H1 (cell line): ENCODE data around the gene PCDH9. TPM values are rescaled to one million over a fixed set of nuclear protein-coding genes. Genes with fewer than 3 reads are reported as not detected.

Experiments used
- CTCF ChIP-seq, 3 experiments: IDR thresholded peaks; 1 replicate in 2 of 3; 2 replicates in 1 of 3; pipeline versions ENCODE4 v1.5.1 to v1.6.1; 2011; ENCODE audit warnings: low read length in 3 of 3, mild to moderate bottlenecking in 3 of 3, inconsistent platforms in 2 of 3, low read depth in 1 of 3, moderate library complexity in 1 of 3; ENCODE audit not compliant: insufficient read depth in 1 of 3; ENCODE audit errors: control extremely low read depth in 1 of 3
- MAFK ChIP-seq: IDR thresholded peaks from 2 replicates; pipeline ENCODE4 v1.6.1; 2012; ENCODE audit warnings: low read depth, mild to moderate bottlenecking, improper control_type of control experiment, low read length
- polyA plus RNA-seq, 7 experiments: library from polyadenylated mRNA; depleted of rRNA in 3 of 7; stranded (reverse) in 5 of 7; unstranded in 2 of 7; fragments of >200 nt in 5 of 7; fragments of 200-250 nt in 2 of 7; gene quantifications; 1 replicate in 5 of 7; 2 replicates in 1 of 7; 4 replicates in 1 of 7; pipeline versions ENCODE4 v1.2.1 to v1.2.3, GENCODE V29; 2011 to 2013; ENCODE audit warnings: missing spikeins in 2 of 7, mixed read lengths in 2 of 7
- total RNA-seq: library from RNA; stranded (reverse); fragmentation: NEBNext Ultra II Directional; extraction: Animal tissue kit (Norgen Biotek cat#: 25700); gene quantifications from 2 replicates; pipeline ENCODE4 v1.2.1, GENCODE V29; 2021

Gene PCDH9
- total and polyA plus RNA-seq, 2 of the 8 experiments (the other 6 are each of a cell fraction or from before 2014, with no cell fraction given) = 0.12 to 0.60 TPM

- TF ChIP-seq CTCF (IDR thresholded peaks at IDR 0.05; ENCODE audit: control extremely low read depth in 1 of 3, insufficient read depth in 1 of 3, low read depth in 1 of 3, low read length in 3 of 3) (no peak), MAFK (no peak)
Observed at GRCh38 chr13:66461021-66461420, 769.1 kb downstream of the PCDH9 start (continued).
